Trophoblast cell (in vitro differentiated cells and primary cell): Measurements from ENCODE around the gene UNC93A.
"Not testable (repeated sequence)": the region's sequence is repeated elsewhere in the genome, so short reads cannot be mapped to it uniquely, and the experiment has no call there.

ENCODE experiments used
- DNase-seq, 2 donors: peaks; one replicate each; pipeline ENCODE4 v3.0.0-alpha.2; 2016
- H2AFZ ChIP-seq: 2 replicates; pipeline ENCODE4 v1.6.1; 2013; ENCODE audit warnings: low read length, moderate library complexity, mild to moderate bottlenecking; ENCODE audit not compliant: insufficient read depth, poor library complexity
- H2AK5ac ChIP-seq: 2 replicates; pipeline ENCODE4 v1.6.1; 2013; ENCODE audit warnings: mild to moderate bottlenecking, low read length
- H2BK120ac ChIP-seq: 2 replicates; pipeline ENCODE4 v1.6.1; 2013; ENCODE audit warnings: low read length, mild to moderate bottlenecking, moderate library complexity; ENCODE audit not compliant: insufficient read depth, poor library complexity
- H2BK12ac ChIP-seq: 2 replicates; pipeline ENCODE4 v1.6.1; 2013; ENCODE audit warnings: mild to moderate bottlenecking, low read length, moderate library complexity
- H2BK5ac ChIP-seq: 2 replicates; pipeline ENCODE4 v1.6.1; 2013; ENCODE audit warnings: low read length, low read depth, moderate library complexity, mild to moderate bottlenecking; ENCODE audit not compliant: poor library complexity
- H3K14ac ChIP-seq: 2 replicates; pipeline ENCODE4 v1.6.1; 2013; ENCODE audit warnings: mild to moderate bottlenecking, low read length
- H3K18ac ChIP-seq: 2 replicates; pipeline ENCODE4 v1.6.1; 2013; ENCODE audit warnings: mild to moderate bottlenecking, low read length
- H3K23ac ChIP-seq: 2 replicates; pipeline ENCODE4 v1.6.1; 2013; ENCODE audit warnings: low read length
- H3K27ac ChIP-seq: 2 replicates; pipeline ENCODE4 v1.5.1; 2013; ENCODE audit warnings: low read depth, mild to moderate bottlenecking, inconsistent platforms, low read length, moderate library complexity
- H3K27me3 ChIP-seq: 2 replicates; pipeline ENCODE4 v1.6.1; 2013; ENCODE audit warnings: inconsistent platforms, mild to moderate bottlenecking, low read length, moderate library complexity; ENCODE audit not compliant: insufficient read depth
- H3K36me3 ChIP-seq, 2 experiments: 1 replicate in 1 of 2; 2 replicates in 1 of 2; pipeline ENCODE4 v1.6.1; 2013; ENCODE audit warnings: low read length in 2 of 2, mild to moderate bottlenecking in 2 of 2, moderate library complexity in 1 of 2; ENCODE audit not compliant: insufficient read depth in 2 of 2, control insufficient read depth in 1 of 2
- H3K4ac ChIP-seq: 2 replicates; pipeline ENCODE4 v1.6.1; 2013; ENCODE audit warnings: low read depth, mild to moderate bottlenecking, low read length, moderate library complexity
- H3K4me1 ChIP-seq, 2 experiments: 1 replicate in 1 of 2; 2 replicates in 1 of 2; pipeline ENCODE4 v1.6.1; 2013; ENCODE audit warnings: low read length in 2 of 2, mild to moderate bottlenecking in 2 of 2, moderate library complexity in 1 of 2; ENCODE audit not compliant: insufficient read depth in 2 of 2, control insufficient read depth in 1 of 2
- H3K4me2 ChIP-seq: 2 replicates; pipeline ENCODE4 v1.6.1; 2013; ENCODE audit warnings: inconsistent platforms, mild to moderate bottlenecking, low read length, moderate library complexity
- H3K4me3 ChIP-seq: 2 replicates; pipeline ENCODE4 v1.5.1; 2013; ENCODE audit warnings: mild to moderate bottlenecking, low read depth, low read length, inconsistent platforms
- H3K79me1 ChIP-seq: one replicate; pipeline ENCODE4 v1.6.1; 2013; ENCODE audit warnings: low read length
- H3K79me2 ChIP-seq: 2 replicates; pipeline ENCODE4 v1.6.1; 2013; ENCODE audit warnings: low read length, mild to moderate bottlenecking; ENCODE audit not compliant: control insufficient read depth, insufficient read depth, poor library complexity
- H3K9ac ChIP-seq: 2 replicates; pipeline ENCODE4 v1.6.1; 2013; ENCODE audit warnings: mild to moderate bottlenecking, low read length
- H3K9me3 ChIP-seq: 2 replicates; pipeline ENCODE4 v1.6.1; 2013; ENCODE audit warnings: low read depth, mild to moderate bottlenecking, control low read depth, inconsistent platforms, low read length; ENCODE audit not compliant: insufficient read depth
- H4K12ac ChIP-seq: 2 replicates; pipeline ENCODE4 v1.6.1; 2013; ENCODE audit warnings: low read depth, mild to moderate bottlenecking, low read length, moderate library complexity
- H4K8ac ChIP-seq: 2 replicates; pipeline ENCODE4 v1.6.1; 2013; ENCODE audit warnings: low read depth, mild to moderate bottlenecking, low read length, moderate library complexity
- H4K91ac ChIP-seq: one replicate; pipeline ENCODE4 v1.6.1; 2013; ENCODE audit warnings: low read depth, mild to moderate bottlenecking, low read length, moderate library complexity
- WGBS: extraction: QIAGEN DNeasy Blood & Tissue Kit; methylation state at CpG from one replicate; pipeline ENCODE4 v1.1.7; 2013; ENCODE audit warnings: missing lambda C conversion rate; ENCODE audit not compliant: insufficient read length, insufficient coverage; ENCODE audit errors: extremely low coverage; 5-methylcytosine and 5-hydroxymethylcytosine counted together

The UNC93A gene

GRCh38 chr6:167248878-167249455 lies 42.1 kb upstream of the UNC93A start:
- not testable (repeated sequence) for H2BK12ac ChIP-seq, H3K4ac ChIP-seq, H4K12ac ChIP-seq, H2AK5ac ChIP-seq, H3K27me3 ChIP-seq, H4K8ac ChIP-seq, H3K36me3 ChIP-seq, H3K14ac ChIP-seq, H2BK120ac ChIP-seq, H3K4me2 ChIP-seq, H3K23ac ChIP-seq, H3K79me2 ChIP-seq, H2AFZ ChIP-seq, H3K27ac ChIP-seq, H2BK5ac ChIP-seq, DNase-seq, H3K9ac ChIP-seq, H3K79me1 ChIP-seq, H3K18ac ChIP-seq, H3K9me3 ChIP-seq, H4K91ac ChIP-seq, H3K4me3 ChIP-seq
- H3K4me1 ChIP-seq: peaks cover 4 to 12% of the 10 kb centered on the region in 2 experiments
- WGBS: no CpG with 5 or more reads among the region's 14 CpGs

GRCh38 chr6:167252271-167252670 lies 38.8 kb upstream of the UNC93A start:
- no peak overlapping the region for H3K23ac ChIP-seq
- H3K4ac ChIP-seq: no peak overlapping the region
- peaks cover 0 to 6% of the 10 kb centered on the region in 2 experiments for H3K4me1 ChIP-seq
- H3K9me3 ChIP-seq: peaks cover 2% of the 10 kb centered on the region
- no peak overlapping the region for H3K4me3 ChIP-seq
- H3K27ac ChIP-seq: no peak overlapping the region
- no peak overlapping the region for H4K91ac ChIP-seq
- no peaks in the 10 kb centered on the region for H3K79me2 ChIP-seq
- no peak overlapping the region for H4K12ac ChIP-seq
- H3K4me2 ChIP-seq: no peak overlapping the region
- no peaks in the 10 kb centered on the region for H3K27me3 ChIP-seq
- H3K18ac ChIP-seq: no peak overlapping the region
- H3K9ac ChIP-seq: no peak overlapping the region
- H3K79me1 ChIP-seq: no peaks in the 10 kb centered on the region
- no peak overlapping the region for H4K8ac ChIP-seq
- H2BK5ac ChIP-seq: no peak overlapping the region
- no peak overlapping the region for H2AK5ac ChIP-seq
- no peak overlapping the region for H2BK120ac ChIP-seq
- H3K36me3 ChIP-seq: no peaks in the 10 kb centered on the region
- no peak overlapping the region for H2BK12ac ChIP-seq
- DNase-seq: no peak
- H3K14ac ChIP-seq: no peak overlapping the region
- WGBS: no CpG with 5 or more reads among the region's 1 CpG
- H2AFZ ChIP-seq: no peak overlapping the region

GRCh38 chr6:167255918-167256553 lies 35.1 kb upstream of the UNC93A start:
- Histone ChIP-seq H2BK12ac (no peak overlapping the region), H3K9me3 (peaks cover 6% of the 10 kb centered on the region), H3K23ac (no peak overlapping the region), H4K8ac (no peak overlapping the region), H3K9ac (no peak overlapping the region), H2BK120ac (no peak overlapping the region), H3K36me3 (no peaks in the 10 kb centered on the region), H4K12ac (no peak overlapping the region), H3K27me3 (no peaks in the 10 kb centered on the region), H3K4me1 (no peaks in the 10 kb centered on the region), H3K4ac (no peak overlapping the region), H2BK5ac (no peak overlapping the region), H3K79me1 (no peaks in the 10 kb centered on the region), H3K27ac (no peak overlapping the region), H3K79me2 (no peaks in the 10 kb centered on the region), H3K4me2 (no peak overlapping the region), H3K4me3 (no peak overlapping the region), H3K18ac (no peak overlapping the region), H2AK5ac (no peak overlapping the region), H2AFZ (no peak overlapping the region), H3K14ac (no peak overlapping the region), H4K91ac (no peak overlapping the region)
- no CpG with 5 or more reads among the region's 11 CpGs for WGBS
- DNase-seq: no peak

GRCh38 chr6:167258646-167259045 lies 32.5 kb upstream of the UNC93A start:
- Histone ChIP-seq H3K4ac (no peak overlapping the region), H3K18ac (no peak overlapping the region), H3K4me1 (no peaks in the 10 kb centered on the region), H4K91ac (no peak overlapping the region), H2BK12ac (no peak overlapping the region), H2BK5ac (no peak overlapping the region), H3K27ac (no peak overlapping the region), H3K36me3 (no peaks in the 10 kb centered on the region), H3K4me2 (no peak overlapping the region), H3K14ac (no peak overlapping the region), H3K9me3 (peaks cover 6% of the 10 kb centered on the region), H2AK5ac (no peak overlapping the region), H4K12ac (no peak overlapping the region), H2BK120ac (no peak overlapping the region), H3K23ac (no peak overlapping the region), H3K27me3 (no peaks in the 10 kb centered on the region), H3K4me3 (no peak overlapping the region), H2AFZ (no peak overlapping the region), H3K79me2 (no peaks in the 10 kb centered on the region), H4K8ac (no peak overlapping the region), H3K9ac (no peak overlapping the region), H3K79me1 (no peaks in the 10 kb centered on the region)
- WGBS: no CpG with 5 or more reads among the region's 3 CpGs
- DNase-seq: no peak
